SK-N-SH treated with all-trans-retinoic acid at 6 μM for 48 hours (cell line): ENCODE measurements around the gene ZNF610.

Experiments
- GLIS3 ChIP-seq: fragments of 250-450 bp; sonication (Bioruptor Pico); IDR thresholded peaks from 2 replicates; pipeline ENCODE4 v1.5.0; 2020; ENCODE audit warnings: mild to moderate bottlenecking, moderate library complexity
- OSR1 ChIP-seq: fragments of 250-450 bp; sonication (Bioruptor Pico); IDR thresholded peaks from 2 replicates; pipeline ENCODE4 v1.8.0; 2022; ENCODE audit warnings: moderate library complexity, mild to moderate bottlenecking, inconsistent platforms
- POU6F1 ChIP-seq: fragments of 250-450 bp; sonication (Bioruptor Pico); IDR thresholded peaks from 2 replicates; pipeline ENCODE4 v1.8.0; 2021; ENCODE audit warnings: low read depth, mild to moderate bottlenecking, moderate library complexity, borderline replicate concordance
- RARB ChIP-seq: fragments of 250-450 bp; sonication (Bioruptor Pico); IDR thresholded peaks from 2 replicates; pipeline ENCODE4 v1.8.0; 2021; ENCODE audit warnings: mild to moderate bottlenecking, moderate library complexity
- TSHZ2 ChIP-seq: fragments of 250-450 bp; sonication (Bioruptor Pico); IDR thresholded peaks from 2 replicates; pipeline ENCODE4 v1.5.0; 2020; ENCODE audit warnings: mild to moderate bottlenecking, moderate library complexity
- ZFP30 ChIP-seq: fragments of 450-650 bp; formaldehyde crosslinking; IDR thresholded peaks from 2 replicates; pipeline ENCODE4 v1.5.0; 2022; ENCODE audit warnings: mild to moderate bottlenecking, moderate library complexity
- TF ChIP-seq, protein P1 (sequence below): fragments of 250-450 bp; sonication (Bioruptor Pico); IDR thresholded peaks from 2 replicates; pipeline ENCODE4 v1.5.1; 2020; ENCODE audit warnings: low read depth, mild to moderate bottlenecking, moderate library complexity

GRCh38 chr19:52398081-52398441, 62.0 kb downstream of the ZNF610 start:
- TF ChIP-seq RARB (CRISPR knock-in tag) (no peak), ZFP30 (CRISPR knock-in tag) (no peak), GLIS3 (CRISPR knock-in tag) (no peak), OSR1 (CRISPR knock-in tag) (no peak), POU6F1 (no peak), TSHZ2 (no peak)
- TF ChIP-seq, protein P1, sequence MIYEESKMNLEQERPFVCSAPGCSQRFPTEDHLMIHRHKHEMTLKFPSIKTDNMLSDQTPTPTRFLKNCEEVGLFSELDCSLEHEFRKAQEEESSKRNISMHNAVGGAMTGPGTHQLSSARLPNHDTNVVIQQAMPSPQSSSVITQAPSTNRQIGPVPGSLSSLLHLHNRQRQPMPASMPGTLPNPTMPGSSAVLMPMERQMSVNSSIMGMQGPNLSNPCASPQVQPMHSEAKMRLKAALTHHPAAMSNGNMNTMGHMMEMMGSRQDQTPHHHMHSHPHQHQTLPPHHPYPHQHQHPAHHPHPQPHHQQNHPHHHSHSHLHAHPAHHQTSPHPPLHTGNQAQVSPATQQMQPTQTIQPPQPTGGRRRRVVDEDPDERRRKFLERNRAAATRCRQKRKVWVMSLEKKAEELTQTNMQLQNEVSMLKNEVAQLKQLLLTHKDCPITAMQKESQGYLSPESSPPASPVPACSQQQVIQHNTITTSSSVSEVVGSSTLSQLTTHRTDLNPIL (CRISPR knock-in tag), result no peak
